ENCODE data around the gene TMEM117. TPM values are rescaled to one million over a fixed set of nuclear protein-coding genes. Genes with fewer than 3 reads are reported as not detected.

Gene TMEM117
- total RNA-seq, 2 donors from 2014 or later = 2.8 to 4.2 TPM

DNA sequence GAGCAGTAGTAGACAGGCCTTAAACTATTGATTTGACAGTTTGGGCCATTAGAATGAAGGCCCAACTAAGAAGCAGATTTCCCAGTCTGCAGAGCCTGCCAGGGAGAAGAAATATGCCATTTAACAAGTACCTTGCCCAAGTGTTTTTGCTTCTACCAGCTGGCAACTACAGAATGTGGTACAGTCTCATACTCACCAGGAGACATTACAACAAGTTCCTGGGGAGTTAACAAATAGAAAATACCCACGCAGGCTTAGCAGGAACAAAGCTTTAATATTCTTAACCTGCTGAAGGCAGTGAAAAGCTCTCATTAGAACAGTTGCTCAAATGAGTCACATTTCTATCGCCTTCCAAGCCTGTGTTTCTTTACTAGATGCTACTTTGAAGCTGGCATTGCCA, 241.0 kb downstream of the TMEM117 start:
- Mint-ChIP-seq H3K27ac (no peak overlapping the region), H3K27me3 (no peaks in the 10 kb centered on the region), H3K4me1 (no peaks in the 10 kb centered on the region), H3K9me3 (no peaks in the 10 kb centered on the region), H3K4me3 (no peak overlapping the region), H3K36me3 (ENCODE audit: low read depth) (no peaks in the 10 kb centered on the region)
- ATAC-seq (replicated peaks) = no peak

DNA sequence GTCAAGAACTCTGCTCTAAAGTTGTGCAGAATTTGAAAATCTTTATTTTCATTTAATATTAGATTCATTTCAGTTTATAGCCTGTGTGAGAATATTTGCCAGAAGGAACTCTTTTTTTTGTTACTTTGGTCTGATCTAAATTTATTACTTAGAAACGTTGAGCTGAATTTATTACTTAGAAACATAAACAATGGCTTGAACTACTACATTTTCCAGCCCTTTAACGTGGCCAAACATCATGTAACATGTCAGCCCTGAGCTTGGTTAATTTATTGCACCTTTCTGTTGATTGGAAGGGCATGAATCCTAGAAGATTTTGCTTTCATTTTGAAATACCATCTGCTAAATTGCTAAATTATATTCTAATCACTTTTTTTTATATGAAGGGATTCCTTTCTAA, 241.4 kb downstream of the TMEM117 start:
- H3K4me3 Mint-ChIP-seq = no peak overlapping the region
- H3K9me3 Mint-ChIP-seq = no peaks in the 10 kb centered on the region
- ATAC-seq (replicated peaks) = no peak
- no peaks in the 10 kb centered on the region for H3K36me3 Mint-ChIP-seq (ENCODE audit: low read depth)
- no peaks in the 10 kb centered on the region for H3K4me1 Mint-ChIP-seq
- H3K27ac Mint-ChIP-seq = no peak overlapping the region
- H3K27me3 Mint-ChIP-seq = no peaks in the 10 kb centered on the region

- Mint-ChIP-seq H3K9me3 (no peaks in the 10 kb centered on the region), H3K27ac (no peak overlapping the region), H3K4me1 (no peaks in the 10 kb centered on the region), H3K4me3 (no peak overlapping the region), H3K27me3 (no peaks in the 10 kb centered on the region), H3K36me3 (ENCODE audit: low read depth) (no peaks in the 10 kb centered on the region)
- no peak for ATAC-seq (replicated peaks)
These were observed 242.4 kb downstream of the TMEM117 start for GRCh38 chr12:44078273-44078672.

DNA sequence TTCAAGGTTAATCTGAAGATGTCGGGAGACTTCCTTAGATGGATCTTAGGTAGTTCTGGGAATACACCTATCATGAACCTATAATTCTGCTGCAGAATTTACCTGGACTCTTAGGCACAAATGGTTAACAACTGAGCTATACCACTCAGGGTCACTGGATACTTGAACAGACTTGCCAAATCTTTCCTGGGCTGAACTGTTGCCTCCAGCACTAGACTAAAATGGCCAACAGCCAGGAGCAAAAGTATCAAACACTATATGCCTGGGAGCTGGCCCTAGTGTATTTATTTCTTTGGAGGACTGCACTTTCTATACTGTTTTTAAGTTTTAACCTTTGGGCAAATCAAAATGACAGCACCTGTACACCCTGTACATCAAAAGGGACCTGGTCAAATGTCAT, 252.8 kb downstream of the TMEM117 start:
- H3K9me3 Mint-ChIP-seq = no peaks in the 10 kb centered on the region
- H3K4me1 Mint-ChIP-seq = no peaks in the 10 kb centered on the region
- no peak for ATAC-seq (replicated peaks)
- H3K36me3 Mint-ChIP-seq (ENCODE audit: low read depth) = no peaks in the 10 kb centered on the region
- H3K27me3 Mint-ChIP-seq = no peaks in the 10 kb centered on the region
- H3K4me3 Mint-ChIP-seq = no peak overlapping the region
- H3K27ac Mint-ChIP-seq = no peak overlapping the region

GRCh38 chr12:44091948-44092606, 256.2 kb downstream of the TMEM117 start:
- no peaks in the 10 kb centered on the region for H3K4me1 Mint-ChIP-seq
- no peak overlapping the region for H3K27ac Mint-ChIP-seq
- no peak overlapping the region for H3K4me3 Mint-ChIP-seq
- H3K36me3 Mint-ChIP-seq (ENCODE audit: low read depth) = no peaks in the 10 kb centered on the region
- peaks cover 4% of the 10 kb centered on the region for H3K9me3 Mint-ChIP-seq
- ATAC-seq (replicated peaks) = no peak
- H3K27me3 Mint-ChIP-seq = no peaks in the 10 kb centered on the region

DNA sequence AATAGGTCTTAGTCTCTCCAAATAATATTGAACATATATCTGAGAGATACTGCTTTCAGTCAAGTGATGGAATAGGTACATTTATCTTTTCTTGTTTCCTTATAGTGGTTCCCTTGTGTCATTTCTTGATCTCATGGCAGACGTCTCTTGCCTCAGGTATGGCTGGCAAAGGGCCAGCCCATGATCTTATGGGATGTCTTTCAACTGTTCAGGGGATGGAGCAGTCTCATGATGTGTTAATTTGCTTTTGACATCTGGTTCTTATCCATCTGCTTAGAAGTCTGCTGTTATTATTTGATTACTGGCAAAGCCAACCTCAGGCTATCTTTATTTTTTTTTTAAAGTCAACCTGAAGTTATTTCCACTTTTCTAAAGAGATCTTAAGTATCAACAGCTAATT, 262.9 kb downstream of the TMEM117 start:
- no peaks in the 10 kb centered on the region for H3K27me3 Mint-ChIP-seq
- no peak overlapping the region for H3K27ac Mint-ChIP-seq
- no peaks in the 10 kb centered on the region for H3K36me3 Mint-ChIP-seq (ENCODE audit: low read depth)
- no peak overlapping the region for H3K4me3 Mint-ChIP-seq
- no peaks in the 10 kb centered on the region for H3K4me1 Mint-ChIP-seq
- peaks cover 4% of the 10 kb centered on the region for H3K9me3 Mint-ChIP-seq
- ATAC-seq (replicated peaks) = no peak

GRCh38 chr12:44099486-44099885, 263.6 kb downstream of the TMEM117 start:
- Mint-ChIP-seq H3K4me1 (no peaks in the 10 kb centered on the region), H3K36me3 (ENCODE audit: low read depth) (no peaks in the 10 kb centered on the region), H3K9me3 (peaks cover 4% of the 10 kb centered on the region), H3K4me3 (no peak overlapping the region), H3K27me3 (no peaks in the 10 kb centered on the region), H3K27ac (no peak overlapping the region)
- no peak for ATAC-seq (replicated peaks)

- no peaks in the 10 kb centered on the region for H3K27me3 Mint-ChIP-seq
- H3K27ac Mint-ChIP-seq = no peak overlapping the region
- H3K36me3 Mint-ChIP-seq (ENCODE audit: low read depth) = no peaks in the 10 kb centered on the region
- no peaks in the 10 kb centered on the region for H3K4me1 Mint-ChIP-seq
- no peak overlapping the region for H3K4me3 Mint-ChIP-seq
- peaks cover 2% of the 10 kb centered on the region for H3K9me3 Mint-ChIP-seq
- ATAC-seq (replicated peaks) = no peak
These were observed 264.4 kb downstream of the TMEM117 start for GRCh38 chr12:44100264-44100663.

DNA sequence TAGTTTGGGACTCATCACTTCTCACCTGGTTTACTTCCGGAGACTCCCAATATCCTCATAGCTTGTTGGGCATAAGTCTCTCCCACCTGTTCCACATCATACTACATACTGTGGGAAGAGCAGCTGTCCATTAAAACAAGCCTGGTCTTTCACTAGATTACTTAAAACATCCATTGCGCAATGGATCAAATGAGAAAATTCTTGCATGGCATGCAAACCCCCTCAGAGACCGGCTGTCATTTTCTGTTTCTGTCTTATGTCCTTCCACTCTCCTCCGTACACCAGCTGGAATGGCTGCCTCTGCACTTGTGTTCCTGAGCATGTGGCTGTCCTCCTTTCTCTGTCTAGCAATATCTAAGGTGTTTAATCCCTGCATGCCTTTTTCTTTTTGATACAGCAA, 265.6 kb downstream of the TMEM117 start:
- Mint-ChIP-seq H3K36me3 (ENCODE audit: low read depth) (no peaks in the 10 kb centered on the region), H3K27me3 (no peaks in the 10 kb centered on the region), H3K4me1 (no peaks in the 10 kb centered on the region), H3K9me3 (no peaks in the 10 kb centered on the region), H3K4me3 (no peak overlapping the region), H3K27ac (no peak overlapping the region)
- no peak for ATAC-seq (replicated peaks)

DNA sequence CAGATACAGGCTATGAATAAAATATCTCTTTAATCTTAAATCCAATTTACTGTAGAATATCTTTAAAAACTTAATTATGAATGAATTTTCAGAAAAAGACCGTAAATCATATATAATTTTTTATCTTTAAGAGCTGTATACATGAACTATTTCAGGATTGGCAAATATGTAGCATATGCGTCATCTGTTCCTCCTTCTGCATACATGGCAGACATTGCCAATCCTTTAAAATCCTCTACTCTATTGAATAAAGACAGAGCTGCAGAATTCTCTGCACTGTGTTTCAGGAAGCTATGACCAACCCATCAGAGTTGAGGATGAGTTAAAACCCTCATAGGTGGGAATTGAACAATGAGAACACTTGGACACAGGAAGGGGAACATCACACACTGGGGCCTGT, 279.0 kb downstream of the TMEM117 start:
- Mint-ChIP-seq H3K27ac (no peak overlapping the region), H3K4me3 (no peak overlapping the region), H3K27me3 (no peaks in the 10 kb centered on the region), H3K4me1 (no peaks in the 10 kb centered on the region), H3K9me3 (peaks cover 4% of the 10 kb centered on the region), H3K36me3 (ENCODE audit: low read depth) (no peaks in the 10 kb centered on the region)
- no peak for ATAC-seq (replicated peaks)

GRCh38 chr12:44117337-44117736, 281.5 kb downstream of the TMEM117 start:
- Mint-ChIP-seq H3K9me3 (peaks cover 9% of the 10 kb centered on the region), H3K36me3 (ENCODE audit: low read depth) (no peaks in the 10 kb centered on the region), H3K27me3 (no peaks in the 10 kb centered on the region), H3K4me1 (no peaks in the 10 kb centered on the region), H3K27ac (no peak overlapping the region), H3K4me3 (no peak overlapping the region)
- ATAC-seq (replicated peaks) = no peak

DNA sequence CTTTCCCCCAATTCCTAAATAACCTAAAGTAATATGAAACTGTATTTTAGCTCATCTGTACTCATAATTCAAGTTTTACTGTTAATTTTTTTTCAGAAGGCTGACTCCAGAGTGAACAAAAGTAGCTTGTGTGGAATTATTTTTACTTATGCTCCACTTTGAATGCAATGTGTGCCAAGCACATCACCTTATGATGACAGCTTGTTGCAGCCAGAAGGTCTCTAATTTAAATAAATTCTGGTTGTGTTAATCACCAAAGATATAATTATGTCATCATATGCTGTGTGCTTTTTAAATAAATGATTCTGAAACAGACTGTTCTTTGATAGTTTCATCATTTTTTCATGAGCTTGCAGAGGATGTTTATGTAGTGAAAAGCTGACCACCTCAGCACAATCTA, 283.1 kb downstream of the TMEM117 start:
- no peak for ATAC-seq (replicated peaks)
- H3K4me1 Mint-ChIP-seq = no peaks in the 10 kb centered on the region
- H3K9me3 Mint-ChIP-seq = peaks cover 9% of the 10 kb centered on the region
- H3K36me3 Mint-ChIP-seq (ENCODE audit: low read depth) = no peaks in the 10 kb centered on the region
- no peak overlapping the region for H3K4me3 Mint-ChIP-seq
- no peak overlapping the region for H3K27ac Mint-ChIP-seq
- no peaks in the 10 kb centered on the region for H3K27me3 Mint-ChIP-seq

GRCh38 chr12:44126806-44127205, 290.9 kb downstream of the TMEM117 start:
- no peaks in the 10 kb centered on the region for H3K36me3 Mint-ChIP-seq (ENCODE audit: low read depth)
- ATAC-seq (replicated peaks) = no peak
- peaks cover 4% of the 10 kb centered on the region for H3K9me3 Mint-ChIP-seq
- no peak overlapping the region for H3K27ac Mint-ChIP-seq
- no peak overlapping the region for H3K4me3 Mint-ChIP-seq
- no peaks in the 10 kb centered on the region for H3K4me1 Mint-ChIP-seq
- no peaks in the 10 kb centered on the region for H3K27me3 Mint-ChIP-seq

- Mint-ChIP-seq H3K4me3 (no peak overlapping the region), H3K4me1 (no peaks in the 10 kb centered on the region)
These were observed 292.3 kb downstream of the TMEM117 start for GRCh38 chr12:44127966-44128710.

GRCh38 chr12:44143175-44143574, 307.3 kb downstream of the TMEM117 start:
- Mint-ChIP-seq H3K36me3 (ENCODE audit: low read depth) (no peaks in the 10 kb centered on the region), H3K9me3 (peaks cover 10% of the 10 kb centered on the region), H3K27me3 (no peaks in the 10 kb centered on the region), H3K4me1 (no peaks in the 10 kb centered on the region), H3K27ac (no peak overlapping the region), H3K4me3 (no peak overlapping the region)
- ATAC-seq (replicated peaks) = no peak

More at GRCh38 chr12:44127966-44128710, 292.3 kb downstream of the TMEM117 start:
- ATAC-seq (replicated peaks) = no peak
- H3K9me3 Mint-ChIP-seq = peaks cover 4% of the 10 kb centered on the region
- no peaks in the 10 kb centered on the region for H3K36me3 Mint-ChIP-seq (ENCODE audit: low read depth)
- H3K27ac Mint-ChIP-seq = no peak overlapping the region
- H3K27me3 Mint-ChIP-seq = no peaks in the 10 kb centered on the region
